GM06990 (cell line): ENCODE measurements around the gene MBD3L3.
A peak's percentile ranks its signal among the peaks of the same experiment; 100 is the strongest.

Experiments
- DNase-seq: peaks from one replicate; pipeline ENCODE4 v3.0.0-alpha.2; 2011; ENCODE audit not compliant: insufficient read length; ENCODE audit errors: extremely low read depth
- H3K27me3 ChIP-seq: replicated peaks from 2 replicates; pipeline ENCODE4 v1.6.0; 2011; ENCODE audit warnings: low read length; ENCODE audit not compliant: control insufficient read depth, insufficient read depth
- H3K36me3 ChIP-seq: 2 replicates; pipeline ENCODE4 v1.5.1; 2011; ENCODE audit warnings: low read length; ENCODE audit not compliant: control insufficient read depth, insufficient read depth
- H3K4me3 ChIP-seq: replicated peaks from 2 replicates; pipeline ENCODE4 v1.5.1; 2011; ENCODE audit warnings: low read depth, mild to moderate bottlenecking, control low read depth, low read length
- TF ChIP-seq, protein P1 (sequence below): IDR thresholded peaks from 2 replicates; pipeline ENCODE4 v1.5.1; 2011; ENCODE audit warnings: low read length, control low read depth, mild to moderate bottlenecking, inconsistent platforms; ENCODE audit not compliant: insufficient read depth, poor library complexity, severe bottlenecking

MBD3L3 gene

DNA sequence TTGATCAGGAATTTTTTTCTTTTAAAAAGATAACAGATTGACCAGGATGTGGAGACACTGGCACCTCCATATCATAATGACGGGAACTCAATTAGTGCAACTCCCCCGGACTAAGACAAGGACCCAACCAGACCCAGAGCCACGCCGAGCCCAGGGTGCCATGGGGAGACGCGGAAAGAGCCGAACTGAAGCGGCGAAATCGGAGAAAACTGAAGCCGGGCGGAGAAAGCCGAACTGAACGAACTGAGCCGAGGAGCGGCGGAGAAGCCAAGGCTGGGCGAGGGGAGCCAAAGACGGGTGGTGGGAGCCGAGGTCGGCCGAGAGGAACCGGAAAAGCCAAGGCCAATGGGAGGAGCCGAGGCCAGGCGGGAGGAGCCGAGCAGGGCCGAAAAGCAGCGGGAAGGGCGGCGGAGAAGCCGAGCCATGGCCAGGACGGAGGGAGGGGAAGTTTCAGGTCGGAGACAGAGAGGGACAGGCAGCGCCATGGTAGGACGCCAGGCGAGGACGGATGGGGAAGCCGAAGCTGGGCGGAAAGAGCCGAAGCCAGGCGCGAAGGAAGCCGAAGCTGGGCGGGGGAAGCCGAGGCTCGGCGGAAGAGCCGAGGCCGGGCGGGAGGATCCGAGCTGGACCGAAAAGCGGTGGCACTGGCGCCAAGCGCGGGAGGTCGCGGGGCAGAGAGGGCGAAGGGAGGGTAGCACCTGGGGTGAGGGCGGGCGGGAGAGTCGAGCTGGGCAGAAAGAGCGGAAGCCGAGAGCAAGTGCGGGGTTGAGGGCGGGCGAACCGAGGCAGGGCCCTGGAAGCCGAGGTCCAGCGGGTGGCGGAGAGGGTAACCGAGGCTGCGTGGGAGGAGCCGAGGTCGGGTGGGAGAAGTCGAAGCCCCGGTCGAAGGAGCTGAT, 40.5 kb upstream of the MBD3L3 start:
- no peaks in the 10 kb centered on the region for H3K36me3 ChIP-seq
- peak overlapping the region; percentile 79 for H3K4me3 ChIP-seq
- TF ChIP-seq, protein P1, sequence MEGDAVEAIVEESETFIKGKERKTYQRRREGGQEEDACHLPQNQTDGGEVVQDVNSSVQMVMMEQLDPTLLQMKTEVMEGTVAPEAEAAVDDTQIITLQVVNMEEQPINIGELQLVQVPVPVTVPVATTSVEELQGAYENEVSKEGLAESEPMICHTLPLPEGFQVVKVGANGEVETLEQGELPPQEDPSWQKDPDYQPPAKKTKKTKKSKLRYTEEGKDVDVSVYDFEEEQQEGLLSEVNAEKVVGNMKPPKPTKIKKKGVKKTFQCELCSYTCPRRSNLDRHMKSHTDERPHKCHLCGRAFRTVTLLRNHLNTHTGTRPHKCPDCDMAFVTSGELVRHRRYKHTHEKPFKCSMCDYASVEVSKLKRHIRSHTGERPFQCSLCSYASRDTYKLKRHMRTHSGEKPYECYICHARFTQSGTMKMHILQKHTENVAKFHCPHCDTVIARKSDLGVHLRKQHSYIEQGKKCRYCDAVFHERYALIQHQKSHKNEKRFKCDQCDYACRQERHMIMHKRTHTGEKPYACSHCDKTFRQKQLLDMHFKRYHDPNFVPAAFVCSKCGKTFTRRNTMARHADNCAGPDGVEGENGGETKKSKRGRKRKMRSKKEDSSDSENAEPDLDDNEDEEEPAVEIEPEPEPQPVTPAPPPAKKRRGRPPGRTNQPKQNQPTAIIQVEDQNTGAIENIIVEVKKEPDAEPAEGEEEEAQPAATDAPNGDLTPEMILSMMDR, result no peak
- H3K27me3 ChIP-seq, result no peaks in the 10 kb centered on the region
- DNase-seq, result peak; percentile 96

DNA sequence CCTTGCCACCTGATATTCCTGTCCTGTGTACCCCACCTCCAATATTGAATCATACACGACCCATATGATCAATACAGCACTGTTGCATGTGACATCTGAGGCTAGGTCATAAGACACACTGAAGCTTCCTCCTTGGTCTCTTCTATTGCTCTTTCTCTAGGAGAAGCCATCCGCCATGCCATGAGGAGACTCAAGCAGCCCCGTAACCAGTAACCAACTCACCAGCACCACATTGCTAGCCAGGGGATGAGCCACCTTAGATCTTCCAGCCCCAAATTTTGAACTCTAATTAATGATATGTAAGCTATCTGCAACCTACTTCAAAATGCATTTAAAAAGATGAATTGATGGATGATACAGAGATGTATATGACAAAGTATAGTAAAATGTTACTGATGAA, 39.6 kb upstream of the MBD3L3 start:
- H3K36me3 ChIP-seq, result no peaks in the 10 kb centered on the region
- TF ChIP-seq, protein P1, result no peak
- DNase-seq, result no peak

DNA sequence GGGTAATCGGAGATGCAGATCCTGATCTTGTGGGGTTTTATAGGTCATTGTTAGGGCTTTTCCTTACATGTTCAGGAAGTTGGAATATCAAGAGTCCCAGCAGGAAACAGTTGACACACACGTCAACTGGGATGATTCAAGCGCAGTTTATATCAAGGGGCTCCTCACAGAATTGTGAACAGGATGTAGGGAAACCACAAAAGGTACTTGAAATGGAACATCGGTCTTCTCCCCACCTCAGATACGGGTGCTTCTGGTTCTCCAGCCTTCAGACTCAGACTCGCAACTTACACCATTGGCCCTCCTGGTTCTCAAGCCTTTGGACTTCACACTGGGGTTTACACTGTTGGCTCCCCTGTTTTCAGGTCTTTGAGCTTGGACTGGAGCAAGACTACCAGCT, 30.5 kb upstream of the MBD3L3 start:
- DNase-seq, result no peak
- no peak overlapping the region for H3K4me3 ChIP-seq
- TF ChIP-seq, protein P1, result no peak
- no peaks in the 10 kb centered on the region for H3K27me3 ChIP-seq
- H3K36me3 ChIP-seq, result peaks cover 5% of the 10 kb centered on the region

More for the DNA sequence above, 39.6 kb upstream of the MBD3L3 start:
- Histone ChIP-seq H3K4me3 (no peak overlapping the region; the same call in 1 of the 2 replicates), H3K27me3 (no peaks in the 10 kb centered on the region)

DNA sequence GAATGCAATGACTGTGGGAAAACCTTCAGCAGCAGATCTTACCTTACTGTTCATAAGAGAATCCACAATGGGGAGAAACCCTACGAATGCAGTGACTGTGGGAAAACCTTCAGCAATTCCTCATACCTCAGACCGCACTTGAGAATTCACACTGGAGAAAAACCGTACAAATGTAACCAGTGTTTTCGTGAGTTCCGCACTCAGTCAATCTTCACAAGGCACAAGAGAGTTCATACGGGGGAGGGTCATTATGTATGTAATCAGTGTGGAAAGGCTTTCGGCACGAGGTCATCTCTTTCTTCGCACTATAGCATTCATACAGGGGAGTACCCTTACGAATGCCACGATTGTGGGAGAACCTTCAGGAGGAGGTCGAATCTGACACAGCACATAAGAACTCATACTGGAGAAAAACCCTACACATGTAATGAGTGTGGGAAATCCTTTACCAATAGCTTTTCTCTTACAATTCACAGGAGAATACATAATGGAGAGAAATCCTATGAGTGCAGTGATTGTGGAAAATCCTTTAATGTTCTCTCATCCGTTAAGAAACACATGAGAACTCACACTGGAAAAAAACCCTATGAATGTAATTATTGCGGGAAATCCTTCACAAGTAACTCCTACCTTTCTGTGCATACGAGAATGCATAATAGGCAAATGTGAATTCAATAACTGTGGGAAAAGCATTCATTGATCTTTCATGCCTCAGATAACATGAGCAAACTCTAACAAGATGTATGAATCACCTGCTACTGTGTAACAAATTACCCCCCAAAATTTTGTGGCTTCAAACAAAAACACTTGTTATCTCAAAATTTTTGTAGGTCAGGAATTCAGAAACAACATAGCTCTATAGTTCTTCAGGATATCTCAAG, 24.8 kb upstream of the MBD3L3 start:
- TF ChIP-seq, protein P1, result no peak
- Histone ChIP-seq H3K27me3 (no peaks in the 10 kb centered on the region), H3K36me3 (peaks cover 41% of the 10 kb centered on the region), H3K4me3 (no peak overlapping the region)
- DNase-seq, result no peak

DNA sequence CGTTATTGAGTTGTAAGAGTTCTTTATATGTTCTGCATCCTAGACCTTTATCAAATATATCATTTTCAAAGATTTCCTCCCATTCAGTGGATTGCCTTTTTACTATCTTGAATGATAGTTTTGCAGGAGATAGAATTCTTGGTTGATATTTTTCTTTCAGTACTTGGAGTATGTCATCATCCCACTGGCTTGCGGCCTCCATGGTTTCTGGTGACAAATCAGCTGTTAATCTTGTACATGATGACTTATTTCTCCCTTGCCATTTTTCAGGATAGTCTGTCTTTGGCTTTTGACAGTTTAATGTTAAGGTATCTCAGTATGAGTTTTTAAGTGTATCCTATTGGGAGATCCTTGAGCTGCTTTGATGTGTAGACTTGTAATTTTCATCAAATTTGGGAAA, 19.5 kb upstream of the MBD3L3 start:
- Histone ChIP-seq H3K4me3 (no peak overlapping the region), H3K36me3 (peaks cover 59% of the 10 kb centered on the region), H3K27me3 (no peaks in the 10 kb centered on the region)
- TF ChIP-seq, protein P1, result no peak
- no peak for DNase-seq
